Activated T-cell treated with anti-CD3 and anti-CD28 coated beads, Interleukin-2, amount 50 U/mL, for 48 hours (primary cell): ENCODE results near the gene MELTF.

Source experiments
- DNase-seq, 2 experiments: peaks; one replicate each; pipeline ENCODE4 v3.0.0-alpha.2; 2020

MELTF gene

GRCh38 chr3:196967412-196968232 lies 62.0 kb downstream of the MELTF start:
- no peak for DNase-seq

GRCh38 chr3:196966526-196967401 lies 62.9 kb downstream of the MELTF start:
- no peak for DNase-seq

GRCh38 chr3:196965804-196966173 lies 63.8 kb downstream of the MELTF start:
- no peak for DNase-seq

GRCh38 chr3:196965112-196965803 lies 64.4 kb downstream of the MELTF start:
- no peak for DNase-seq

- no peak for DNase-seq
Observed at GRCh38 chr3:196963631-196963953, 66.0 kb downstream of the MELTF start.

GRCh38 chr3:196962930-196963630 lies 66.5 kb downstream of the MELTF start:
- no peak for DNase-seq

- DNase-seq: no peak
Observed at GRCh38 chr3:196962108-196962929, 67.3 kb downstream of the MELTF start.

- DNase-seq: no peak
Observed at GRCh38 chr3:196954832-196955231, 74.8 kb downstream of the MELTF start.
